HG02973 (cell line): ENCODE data around the gene REEP3.

Experiments used
- ATAC-seq: cut with Tn5 transposase; IDR thresholded peaks from one replicate; pipeline ENCODE4 v1.9.1; 2021; ENCODE audit warnings: moderate library complexity; ENCODE audit not compliant: unreplicated experiment

The REEP3 gene

GRCh38 chr10:63584725-63585035 is 63.5 kb downstream of the REEP3 start:
- no peak for ATAC-seq

DNA sequence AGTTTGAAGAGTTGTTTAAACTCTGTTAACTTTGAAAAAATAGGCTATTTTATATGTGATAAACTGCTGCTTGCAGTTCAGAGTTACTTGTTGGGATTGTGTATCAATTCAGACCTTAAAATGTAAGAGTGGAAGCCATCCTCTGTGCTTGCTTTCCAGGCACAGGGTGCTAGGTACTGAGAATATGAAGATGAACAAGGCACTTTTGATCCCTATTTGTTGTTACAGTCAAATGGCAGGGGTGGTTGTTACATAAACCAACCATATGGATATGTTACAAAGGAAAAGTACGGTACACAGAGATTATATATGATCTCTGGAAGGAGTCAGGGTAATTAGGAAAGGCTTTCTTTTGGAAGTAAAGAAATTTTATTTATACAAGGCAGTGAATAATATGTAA is 63.8 kb downstream of the REEP3 start:
- no peak for ATAC-seq

GRCh38 chr10:63586043-63586442 is 64.8 kb downstream of the REEP3 start:
- no peak for ATAC-seq

- no peak for ATAC-seq
These were observed 66.0 kb downstream of the REEP3 start for GRCh38 chr10:63587191-63587590.

DNA sequence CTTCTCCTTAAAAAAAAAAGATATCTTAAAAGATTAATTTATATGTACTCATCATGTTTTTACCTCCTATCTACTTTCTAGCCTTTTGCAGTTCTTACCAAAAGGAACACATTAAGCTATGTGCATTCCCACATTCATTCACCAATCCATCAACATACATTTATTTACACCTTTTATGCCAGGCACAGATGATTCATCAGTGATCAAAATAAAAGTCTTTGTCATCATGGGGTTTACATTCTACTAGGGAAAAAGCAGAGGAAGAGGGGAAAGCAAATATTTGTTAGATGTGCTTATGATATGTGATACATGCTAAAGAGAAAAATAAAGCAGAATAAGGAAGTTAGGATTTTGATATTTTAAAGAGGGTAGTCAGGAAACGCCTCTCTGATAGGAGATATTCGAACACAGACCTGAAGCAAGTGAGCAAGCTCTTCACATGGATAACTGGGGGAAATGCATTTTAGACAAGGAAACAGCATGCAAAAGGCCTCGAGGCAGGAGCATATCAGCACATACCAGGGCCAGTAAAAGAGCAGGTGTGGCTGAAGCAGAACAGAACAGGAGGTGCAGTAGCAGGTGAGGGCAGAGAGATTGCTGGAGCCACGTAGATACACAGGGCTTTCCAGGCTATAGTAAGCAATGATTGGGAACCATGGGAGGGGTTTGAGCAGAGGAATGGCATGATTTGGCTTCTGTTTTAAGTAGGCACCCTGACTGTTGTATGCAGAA is 67.4 kb downstream of the REEP3 start:
- no peak for ATAC-seq

DNA sequence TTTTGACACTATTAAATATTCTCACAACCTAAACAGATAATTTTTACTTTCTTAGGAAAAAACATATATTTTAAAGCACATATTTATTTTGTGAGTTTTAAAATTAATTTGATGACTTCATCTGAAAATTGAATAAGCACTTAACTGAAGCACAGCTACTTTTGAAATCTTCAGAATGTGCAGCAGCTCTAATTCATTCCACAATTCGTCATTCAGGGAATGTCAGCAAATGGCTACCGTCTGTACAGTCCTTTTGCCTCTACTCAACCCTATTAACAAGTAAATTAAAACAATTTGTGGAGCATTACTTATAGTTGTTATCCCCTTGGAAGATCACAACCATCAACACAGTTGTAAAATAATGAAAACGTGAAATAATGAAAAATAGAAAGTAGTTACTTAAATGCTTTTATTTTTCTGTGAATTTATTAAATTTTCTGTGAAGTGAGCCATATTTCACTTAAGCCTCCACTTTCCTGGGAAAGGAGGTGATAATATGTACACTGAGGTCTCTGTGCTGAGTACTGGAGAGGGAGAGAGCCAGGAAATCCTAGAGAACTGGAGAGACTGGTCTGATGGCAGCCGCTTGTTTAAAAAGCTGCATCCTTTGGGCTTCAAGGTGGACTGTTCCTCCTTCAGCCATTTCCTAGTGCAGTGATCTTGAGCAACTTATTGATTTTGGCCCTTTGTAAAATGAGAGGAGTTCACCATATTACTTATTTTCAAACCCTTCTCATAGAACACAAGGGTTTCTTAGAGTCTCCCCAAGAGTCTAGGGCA is 70.6 kb downstream of the REEP3 start:
- no peak for ATAC-seq

DNA sequence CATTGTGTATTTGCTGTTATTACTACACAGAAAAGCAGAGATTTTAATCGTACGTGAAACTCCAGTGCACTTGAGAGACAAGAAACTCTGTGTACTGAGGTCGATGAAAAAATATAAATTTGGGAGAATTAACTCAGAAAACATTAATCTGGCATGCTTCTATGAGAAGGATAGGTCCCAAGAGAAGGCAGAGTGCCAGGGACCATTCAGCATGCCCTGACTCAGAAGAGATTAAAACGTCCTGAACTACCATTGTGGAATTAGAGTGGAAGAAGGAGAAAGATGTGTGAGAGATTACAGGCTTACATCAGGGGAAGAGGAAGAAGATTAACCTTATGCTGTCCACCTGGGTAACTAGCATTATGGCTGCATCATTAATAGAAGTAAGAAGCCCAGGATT is 72.4 kb downstream of the REEP3 start:
- no peak for ATAC-seq

- no peak for ATAC-seq
These were observed 73.9 kb downstream of the REEP3 start for GRCh38 chr10:63595072-63595471.

DNA sequence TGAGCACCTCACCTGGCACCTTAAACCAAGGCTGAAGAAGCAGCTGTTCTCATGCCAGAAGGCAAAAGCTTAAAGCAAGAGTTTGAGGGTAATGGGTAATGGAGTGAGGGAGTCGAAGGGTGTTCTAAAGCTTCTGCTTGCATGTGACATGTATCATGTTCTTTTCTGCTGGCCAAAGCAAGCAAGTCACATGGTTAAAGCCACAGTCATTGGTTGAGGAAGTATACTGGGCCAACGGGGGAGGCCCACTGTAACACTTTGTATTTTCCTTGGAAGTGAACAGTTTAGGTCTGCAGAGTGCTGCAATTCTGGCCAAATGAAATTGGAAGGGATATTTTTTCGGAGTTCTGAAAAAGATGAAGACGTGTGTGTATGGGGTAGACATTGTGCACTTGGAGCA is 75.7 kb downstream of the REEP3 start:
- ATAC-seq: no peak

DNA sequence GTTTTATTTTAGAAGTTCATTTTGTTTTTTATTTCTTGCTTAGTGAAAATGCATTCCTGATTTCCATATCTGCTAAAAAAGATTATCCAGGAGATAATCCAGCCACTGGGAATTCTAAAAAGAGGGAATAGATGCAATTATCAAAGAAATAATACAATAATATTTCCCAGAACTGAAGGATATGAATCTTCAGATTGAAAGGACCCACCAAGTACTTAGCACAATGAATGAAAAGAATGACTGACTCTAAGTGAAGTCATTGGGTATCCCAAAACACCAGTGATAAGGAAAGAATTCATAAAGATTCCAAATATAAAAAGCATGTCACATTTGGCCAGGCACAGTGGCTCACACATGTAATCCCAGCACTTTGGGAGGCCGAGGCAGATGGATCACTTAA is 79.3 kb downstream of the REEP3 start:
- ATAC-seq: no peak

DNA sequence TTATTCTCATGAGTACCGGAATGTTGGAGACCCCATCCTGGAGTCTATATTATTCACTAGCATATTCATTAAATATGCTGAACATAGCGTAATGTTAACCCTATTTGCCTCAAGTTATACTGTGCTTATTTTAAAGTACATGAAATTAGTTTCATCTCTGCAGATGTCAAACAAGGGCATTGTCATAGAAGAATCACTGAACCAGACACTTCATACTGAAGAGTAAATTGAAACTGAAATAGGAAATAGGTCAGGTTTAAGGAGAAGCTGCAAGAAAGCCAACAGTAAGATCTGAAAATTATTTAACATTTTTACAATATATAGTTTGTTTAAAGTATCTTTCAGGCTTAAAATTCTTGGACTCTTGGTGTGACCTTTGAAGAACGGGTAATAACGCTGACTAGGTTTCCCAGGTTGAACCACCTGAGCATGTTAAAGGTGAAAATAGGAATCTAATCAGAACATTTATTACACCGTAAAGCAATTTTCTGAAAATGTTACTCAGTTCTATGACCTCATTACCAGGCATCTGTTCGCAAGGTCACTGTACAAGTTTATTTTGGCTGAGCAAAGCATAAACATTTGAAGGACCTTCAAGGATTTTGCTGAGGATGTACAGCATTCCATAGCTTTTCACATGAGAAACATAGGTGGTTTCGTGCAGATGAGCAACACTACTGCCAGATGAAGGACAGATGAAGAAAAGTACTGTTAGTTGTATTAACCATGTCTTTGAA is 82.7 kb downstream of the REEP3 start:
- no peak for ATAC-seq

DNA sequence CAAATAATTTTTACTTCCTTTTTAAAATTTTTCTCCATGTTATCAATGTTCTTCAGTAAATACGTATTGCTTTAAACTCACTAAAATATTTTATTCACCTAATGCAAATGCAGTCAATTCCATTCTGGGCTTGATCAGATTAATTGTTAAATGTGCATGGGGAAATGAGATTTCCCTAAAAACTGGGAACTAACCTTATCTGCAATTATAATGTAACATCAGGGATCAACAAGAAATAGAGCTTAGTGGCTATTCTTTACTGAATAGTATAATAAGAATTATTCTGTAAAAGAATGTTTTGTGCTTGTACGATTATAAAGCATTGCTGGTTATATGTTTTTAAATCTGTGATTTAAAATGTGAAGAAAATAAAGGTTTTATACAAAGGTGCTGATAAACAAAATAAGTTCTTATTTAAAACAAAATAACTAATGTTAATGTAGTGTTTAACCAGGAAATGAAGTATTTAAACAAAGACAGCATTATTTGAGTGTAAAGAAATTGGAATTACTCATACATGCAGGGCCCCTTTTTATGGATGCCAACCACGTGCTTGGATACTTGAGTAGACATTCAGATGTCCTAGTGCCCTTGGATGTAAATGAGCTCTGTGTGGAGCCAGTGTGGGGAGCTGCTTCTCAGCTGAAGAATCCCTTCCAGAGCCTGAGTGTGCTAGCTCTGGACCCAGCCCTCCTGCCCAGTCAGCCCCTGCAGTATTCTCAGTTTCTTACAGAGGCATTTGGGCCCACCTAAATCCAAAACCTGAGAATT is 84.2 kb downstream of the REEP3 start:
- ATAC-seq: no peak

DNA sequence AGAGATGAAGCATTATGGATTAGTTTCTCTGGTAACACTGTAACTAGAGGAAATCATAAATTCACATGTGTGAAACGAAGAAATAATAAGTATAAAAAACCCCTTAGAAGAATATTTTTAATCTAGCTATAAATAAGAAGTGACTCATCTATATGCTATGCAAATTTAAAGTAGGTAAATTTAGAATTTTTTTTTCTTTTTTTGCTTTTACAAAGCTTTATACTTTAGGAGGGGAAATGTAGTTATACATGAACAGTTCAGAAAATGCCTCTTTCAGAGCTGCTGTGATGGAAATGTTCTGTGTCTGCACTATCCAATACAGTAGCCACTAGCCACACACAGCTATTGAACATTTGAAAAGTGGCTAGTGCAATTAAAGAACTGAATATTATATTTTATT is 87.3 kb downstream of the REEP3 start:
- no peak for ATAC-seq

GRCh38 chr10:63611078-63611477 is 89.9 kb downstream of the REEP3 start:
- no peak for ATAC-seq

GRCh38 chr10:63614371-63614891 is 93.2 kb downstream of the REEP3 start:
- no peak for ATAC-seq

DNA sequence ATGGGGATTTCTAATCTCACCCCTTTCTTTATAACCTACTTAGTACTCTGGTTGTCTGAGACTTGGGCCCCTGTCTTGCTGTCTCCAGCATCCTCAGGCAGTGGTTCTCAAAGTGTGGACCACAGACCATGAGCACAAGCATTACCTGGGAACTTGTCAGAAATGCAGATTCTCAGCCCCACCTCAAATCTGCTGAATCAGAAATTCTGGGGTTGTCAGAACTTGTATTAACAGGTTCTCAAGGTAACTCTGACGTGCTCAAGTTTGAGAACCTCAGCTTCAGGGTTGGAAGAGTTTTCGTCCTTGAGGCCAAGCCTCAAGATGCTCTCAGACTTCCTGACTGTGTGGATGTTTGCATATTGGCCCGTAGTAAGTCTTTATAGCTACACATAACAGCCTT is 97.4 kb downstream of the REEP3 start:
- no peak for ATAC-seq

DNA sequence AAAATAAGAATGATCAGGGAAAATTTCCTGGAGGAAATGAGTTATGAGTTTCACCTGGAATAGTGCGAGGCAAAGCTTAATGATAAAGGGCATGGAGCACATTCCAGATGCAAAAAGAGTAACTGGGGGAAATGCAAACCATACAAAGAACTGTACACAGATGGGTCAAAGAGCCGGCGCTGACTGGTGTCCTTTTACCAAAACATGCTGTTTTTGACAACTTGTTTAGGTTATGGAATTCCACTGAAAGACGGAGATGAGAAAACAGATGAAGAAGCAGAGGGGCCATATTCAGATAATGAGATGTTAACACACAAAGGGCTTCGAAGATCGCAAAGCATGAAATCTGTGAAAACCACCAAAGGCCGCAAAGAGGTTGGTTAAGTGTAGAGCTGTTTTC is 98.2 kb downstream of the REEP3 start:
- no peak for ATAC-seq

GRCh38 chr10:63622097-63622496 is 100.9 kb downstream of the REEP3 start:
- no peak for ATAC-seq

- ATAC-seq: no peak
These were observed 103.5 kb downstream of the REEP3 start for GRCh38 chr10:63624701-63625100.

GRCh38 chr10:63627396-63627795 is 106.2 kb downstream of the REEP3 start:
- ATAC-seq: no peak

DNA sequence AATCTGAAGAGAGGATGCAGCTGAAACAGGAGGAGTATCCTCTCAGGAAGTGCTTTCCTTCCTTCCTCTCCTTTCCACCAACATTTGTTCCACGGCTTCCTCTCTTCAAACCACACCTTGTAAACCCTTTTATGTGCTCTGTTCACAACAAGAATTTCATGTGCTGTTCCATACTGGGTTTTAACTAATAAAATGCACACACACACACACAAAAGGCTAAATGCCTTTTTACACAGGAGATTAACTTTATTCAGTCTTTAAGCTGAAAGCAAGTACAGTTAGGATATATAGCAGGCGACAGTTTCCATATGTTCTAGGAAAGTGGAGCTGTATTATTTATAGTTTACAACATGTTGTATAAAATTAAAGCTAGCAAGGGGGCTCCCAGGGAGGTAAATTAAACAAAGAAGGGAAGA is 106.7 kb downstream of the REEP3 start:
- no peak for ATAC-seq
